GM12878 (cell line): Measurements from ENCODE around the gene NTRK3. TPM values are rescaled to one million over a fixed set of nuclear protein-coding genes. Genes with fewer than 3 reads are reported as not detected.

ENCODE experiments used
- ATAC-seq: fragments of 200-7000 bp; cut with Tn5 transposase; 3 replicates; pipeline ENCODE4 v1.9.1; 2020; ENCODE audit warnings: mild to moderate bottlenecking, moderate library complexity
- BruUV-seq: library from RNA; stranded (reverse); fragments of 400-500 nt; replicated peaks from 2 replicates; lab custom pipeline; 2021; lab: Mats Ljungman, UMichigan
- CTCF ChIA-PET: fragments of 300-600 bp; sonication (Branson Sonifier 250); formaldehyde crosslinking; extraction: SDS; loops from one replicate; lab custom pipeline; 2021; ENCODE audit warnings: inconsistent platforms; lab: Yijun Ruan, JAX
- POLR2A ChIA-PET: fragments of 350-600 bp; formaldehyde crosslinking; extraction: SDS; loops from one replicate; lab custom pipeline; 2021; ENCODE audit warnings: inconsistent platforms; lab: Charles Lee
- RAD21 ChIA-PET: fragments of 300-600 bp; sonication (Branson Sonifier 250); formaldehyde crosslinking; loops from one replicate; lab custom pipeline; 2023; ENCODE audit warnings: antibody characterized with exemption; ENCODE audit not compliant: unreplicated experiment; lab: Charles Lee
- SMC1A ChIA-PET: fragments of 300-600 bp; sonication (Branson Sonifier 250); formaldehyde crosslinking; loops from one replicate; lab custom pipeline; 2023; ENCODE audit not compliant: unreplicated experiment, uncharacterized antibody; lab: Charles Lee
- DNase-seq: peaks from one replicate; pipeline ENCODE4 v3.0.0-alpha.2; 2011; ENCODE audit warnings: low read depth, low spot score
- FAIRE-seq: peaks from 3 replicates; lab custom pipeline; 2011; peaks lifted over from hg19 to GRCh38; lab: Jason Lieb, UNC
- H2AFZ ChIP-seq: 2 replicates; pipeline ENCODE4 v1.6.0; 2011; ENCODE audit warnings: low read depth, low read length, control low read depth; ENCODE audit not compliant: control insufficient read depth
- H3K27ac ChIP-seq: 2 replicates; pipeline ENCODE4 v1.5.1; 2011; ENCODE audit warnings: control low read depth; ENCODE audit not compliant: control insufficient read depth, insufficient read depth
- H3K27me3 ChIP-seq, 2 experiments: replicated peaks in 1 of 2; 2 replicates each; pipeline versions ENCODE4 v1.6.0 to v1.6.1; 2011; ENCODE audit warnings: low read length in 1 of 2; ENCODE audit not compliant: control insufficient read depth in 2 of 2, insufficient read depth in 2 of 2
- H3K36me3 ChIP-seq, 2 experiments: 2 replicates each; pipeline ENCODE4 v1.5.1; 2011; ENCODE audit warnings: low read length in 1 of 2; ENCODE audit not compliant: control insufficient read depth in 2 of 2, insufficient read depth in 2 of 2
- H3K4me1 ChIP-seq: 2 replicates; pipeline ENCODE4 v1.6.1; 2011; ENCODE audit warnings: mild to moderate bottlenecking, low read length, moderate library complexity, mixed read lengths; ENCODE audit not compliant: control insufficient read depth, insufficient read depth
- H3K4me2 ChIP-seq: 2 replicates; pipeline ENCODE4 v1.6.0; 2011; ENCODE audit warnings: control low read depth; ENCODE audit not compliant: control insufficient read depth, insufficient read depth
- H3K4me3 ChIP-seq: fragments of 200-600 bp; sonication (generic); 2 replicates; pipeline ENCODE4 v1.5.1; 2016
- H3K79me2 ChIP-seq: 2 replicates; pipeline ENCODE4 v1.6.0; 2011; ENCODE audit warnings: low read length; ENCODE audit not compliant: control insufficient read depth, insufficient read depth
- H3K9ac ChIP-seq: 2 replicates; pipeline ENCODE4 v1.8.0; 2011; ENCODE audit warnings: low read length, control low read depth, mixed read lengths; ENCODE audit not compliant: control insufficient read depth, insufficient read depth
- H3K9me3 ChIP-seq: replicated peaks from 3 replicates; pipeline ENCODE4 v1.5.1; 2011; ENCODE audit warnings: mild to moderate bottlenecking, low read length; ENCODE audit not compliant: control insufficient read depth, insufficient read depth
- H4K20me1 ChIP-seq: 2 replicates; pipeline ENCODE4 v1.6.0; 2011; ENCODE audit not compliant: control insufficient read depth, insufficient read depth
- BHLHE40 ChIP-seq, 2 experiments: fragments of 450-650 bp in 1 of 2; IDR thresholded peaks; 2 replicates each; pipeline ENCODE4 v1.6.1; 2011 to 2017; ENCODE audit warnings: low read depth in 2 of 2, borderline replicate concordance in 1 of 2, improper control_type of control experiment in 1 of 2, low read length in 1 of 2, mild to moderate bottlenecking in 1 of 2
- CBX5 ChIP-seq: sonication (generic); IDR thresholded peaks from 2 replicates; pipeline ENCODE4 v1.6.1; 2016; ENCODE audit warnings: low read depth, moderate library complexity, mild to moderate bottlenecking, inconsistent platforms
- EED ChIP-seq: sonication (generic); IDR thresholded peaks from 2 replicates; pipeline ENCODE4 v1.6.1; 2016; ENCODE audit warnings: antibody characterized with exemption, low read depth
- FOXK2 ChIP-seq: fragments of 450-650 bp; IDR thresholded peaks from 2 replicates; pipeline ENCODE4 v1.6.1; 2017; ENCODE audit warnings: mild to moderate bottlenecking, moderate library complexity
- GATAD2B ChIP-seq: fragments of 450-650 bp; conservative IDR thresholded peaks from 2 replicates; pipeline ENCODE4 v1.6.1; 2017; ENCODE audit warnings: low read depth, mild to moderate bottlenecking, moderate library complexity
- IKZF1 ChIP-seq: fragments of 450-650 bp; conservative IDR thresholded peaks from 2 replicates; pipeline ENCODE4 v1.6.1; 2017; ENCODE audit warnings: antibody characterized with exemption, mild to moderate bottlenecking
- IKZF2 ChIP-seq, 2 experiments: fragments of 450-650 bp; IDR thresholded peaks; 2 replicates each; pipeline ENCODE4 v1.6.1; 2017; ENCODE audit warnings: mild to moderate bottlenecking in 2 of 2, moderate library complexity in 2 of 2
- MEF2A ChIP-seq: IDR thresholded peaks from 2 replicates; pipeline ENCODE4 v1.6.1; 2011; ENCODE audit warnings: low read depth, mild to moderate bottlenecking, low read length, moderate library complexity; ENCODE audit not compliant: insufficient read depth
- NBN ChIP-seq: fragments of 450-650 bp; IDR thresholded peaks from 2 replicates; pipeline ENCODE4 v1.6.1; 2016
- POLR2AphosphoS5 ChIP-seq: IDR thresholded peaks from 2 replicates; pipeline ENCODE4 v1.6.1; 2011; ENCODE audit warnings: mild to moderate bottlenecking, low read length, inconsistent platforms
- POU2F2 ChIP-seq: IDR thresholded peaks from 3 replicates; pipeline ENCODE4 v1.6.1; 2011; ENCODE audit warnings: low read depth, mild to moderate bottlenecking, low read length, borderline replicate concordance
- RAD21 ChIP-seq: IDR thresholded peaks from 2 replicates; pipeline ENCODE4 v1.6.1; 2011; ENCODE audit warnings: mild to moderate bottlenecking, low read depth, low read length, moderate library complexity; ENCODE audit not compliant: insufficient read depth
- SP1 ChIP-seq: IDR thresholded peaks from one replicate; pipeline ENCODE4 v1.6.1; 2011; ENCODE audit warnings: low read depth, low read length
- SPI1 ChIP-seq: IDR thresholded peaks from 2 replicates; pipeline ENCODE4 v1.6.1; 2011; ENCODE audit warnings: low read depth, mild to moderate bottlenecking, low read length, moderate library complexity, borderline replicate concordance; ENCODE audit not compliant: insufficient read depth
- TAF1 ChIP-seq: IDR thresholded peaks from 2 replicates; pipeline ENCODE4 v1.6.1; 2011; ENCODE audit warnings: mild to moderate bottlenecking, low read depth, low read length, borderline replicate concordance
- ZNF207 ChIP-seq: fragments of 450-650 bp; IDR thresholded peaks from 2 replicates; pipeline ENCODE4 v1.6.1; 2014; ENCODE audit warnings: antibody characterized with exemption, mild to moderate bottlenecking, borderline replicate concordance
- ZNF24 ChIP-seq: fragments of 450-650 bp; IDR thresholded peaks from 2 replicates; pipeline ENCODE4 v1.6.1; 2017; ENCODE audit warnings: antibody characterized with exemption, mild to moderate bottlenecking
- WGBS: methylation state at CpG from one replicate; pipeline ENCODE4 v1.1.6; 2016; ENCODE audit warnings: low lambda C conversion rate; ENCODE audit not compliant: insufficient replicate concordance, insufficient coverage; ENCODE audit errors: missing lambda C conversion rate; 5-methylcytosine and 5-hydroxymethylcytosine counted together
- in situ Hi-C: fragments of 300-500 bp; cut with MboI; formaldehyde crosslinking; loops from 9 replicates; pipeline ENCODE4 v1.14.3; 2018; ENCODE audit warnings: mixed read lengths
- intact Hi-C: fragments of 100-400 bp; cut with micrococcal nuclease; formaldehyde crosslinking; loops from one replicate; pipeline ENCODE4 v1.14.2; 2022; ENCODE audit not compliant: unreplicated experiment
- polyA plus RNA-seq, 11 experiments: library from polyadenylated mRNA; depleted of rRNA in 4 of 11; unstranded in 6 of 11; stranded (reverse) in 5 of 11; fragments of >200 nt; fragmentation: Nextera tagmentation in 4 of 11; fragmentation: Illumina TruSeq in 1 of 11; extraction: Ambion mirVana in 4 of 11; extraction: Trizol in 1 of 11; gene quantifications; 1 replicate in 1 of 11; 2 replicates in 10 of 11; pipeline versions ENCODE4 v1.2.1 to v1.2.3, GENCODE V29; 2011 to 2016; ENCODE audit warnings: inconsistent platforms in 2 of 11, missing spikeins in 2 of 11, low read depth in 1 of 11
- total RNA-seq, 4 experiments: library from RNA; depleted of rRNA in 3 of 4; stranded (reverse); fragments of >200 nt in 3 of 4; fragmentation: Illumina TruSeq in 1 of 4; extraction: Trizol in 1 of 4; gene quantifications; 2 replicates each; pipeline versions ENCODE4 v1.2.1 to v1.2.3, GENCODE V29; 2013 to 2021
- TF ChIP-seq, protein P1 (sequence below): IDR thresholded peaks from 2 replicates; pipeline ENCODE4 v1.6.1; 2012; ENCODE audit warnings: low read depth, low read length, improper control_type of control experiment
- TF ChIP-seq, protein P2 (sequence below): fragments of 450-650 bp; IDR thresholded peaks from 2 replicates; pipeline ENCODE4 v1.6.1; 2018; ENCODE audit warnings: mild to moderate bottlenecking, low read depth, moderate library complexity; ENCODE audit not compliant: partially characterized antibody

Gene NTRK3
- total and polyA plus RNA-seq, 10 of the 15 experiments (the other 5 are each of a cell fraction or from before 2014, with no cell fraction given): not detected

DNA sequence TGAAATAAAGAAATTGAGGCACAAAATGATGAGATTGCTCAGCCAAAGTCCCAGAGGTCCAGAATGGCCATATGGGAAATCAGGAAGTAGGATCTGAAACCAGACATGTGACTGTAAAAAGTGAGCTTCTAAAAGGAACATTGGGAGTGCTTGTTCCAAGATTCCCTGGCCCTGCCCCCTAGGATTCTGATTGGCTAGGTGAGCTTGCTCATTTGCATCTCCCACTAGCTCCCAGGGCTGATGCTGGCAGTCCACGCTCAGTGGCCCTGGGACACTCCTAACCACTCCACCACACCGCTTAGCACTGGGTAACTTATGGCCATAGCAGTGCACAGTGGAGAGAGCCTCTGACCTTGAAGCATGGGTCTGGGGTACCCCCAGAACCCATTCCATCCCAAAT, 326.7 kb downstream of the NTRK3 start:
- H3K27me3 ChIP-seq: no peaks in the 10 kb centered on the region
- H3K9me3 ChIP-seq: no peaks in the 10 kb centered on the region
- CTCF ChIA-PET: no interaction called here
- H3K36me3 ChIP-seq: no peaks in the 10 kb centered on the region
- in situ Hi-C loops: no loop called here
- no peaks in the 10 kb centered on the region for H3K79me2 ChIP-seq
- H2AFZ ChIP-seq: no peak overlapping the region
- no peaks in the 10 kb centered on the region for H3K4me1 ChIP-seq
- FAIRE-seq (no peak), ATAC-seq (no peak), DNase-seq (no peak)
- no peak overlapping the region for H3K9ac ChIP-seq
- no peak overlapping the region for H3K4me2 ChIP-seq
- no peak overlapping the region for H3K27ac ChIP-seq
- 15% methylated on average over 2 of the region's 2 CpGs for WGBS
- POLR2A ChIA-PET: no interaction called here
- SMC1A ChIA-PET: no interaction called here
- intact Hi-C loops: no loop called here
- no peaks in the 10 kb centered on the region for H4K20me1 ChIP-seq
- TF ChIP-seq NBN: no peak
- TF ChIP-seq BHLHE40 (IDR thresholded peaks at IDR 0.05; ENCODE audit: borderline replicate concordance in 1 of 2, low read depth in 2 of 2, low read length in 1 of 2): no peak
- TF ChIP-seq, protein P1, sequence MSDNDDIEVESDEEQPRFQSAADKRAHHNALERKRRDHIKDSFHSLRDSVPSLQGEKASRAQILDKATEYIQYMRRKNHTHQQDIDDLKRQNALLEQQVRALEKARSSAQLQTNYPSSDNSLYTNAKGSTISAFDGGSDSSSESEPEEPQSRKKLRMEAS: no peak
- TF ChIP-seq, protein P2, sequence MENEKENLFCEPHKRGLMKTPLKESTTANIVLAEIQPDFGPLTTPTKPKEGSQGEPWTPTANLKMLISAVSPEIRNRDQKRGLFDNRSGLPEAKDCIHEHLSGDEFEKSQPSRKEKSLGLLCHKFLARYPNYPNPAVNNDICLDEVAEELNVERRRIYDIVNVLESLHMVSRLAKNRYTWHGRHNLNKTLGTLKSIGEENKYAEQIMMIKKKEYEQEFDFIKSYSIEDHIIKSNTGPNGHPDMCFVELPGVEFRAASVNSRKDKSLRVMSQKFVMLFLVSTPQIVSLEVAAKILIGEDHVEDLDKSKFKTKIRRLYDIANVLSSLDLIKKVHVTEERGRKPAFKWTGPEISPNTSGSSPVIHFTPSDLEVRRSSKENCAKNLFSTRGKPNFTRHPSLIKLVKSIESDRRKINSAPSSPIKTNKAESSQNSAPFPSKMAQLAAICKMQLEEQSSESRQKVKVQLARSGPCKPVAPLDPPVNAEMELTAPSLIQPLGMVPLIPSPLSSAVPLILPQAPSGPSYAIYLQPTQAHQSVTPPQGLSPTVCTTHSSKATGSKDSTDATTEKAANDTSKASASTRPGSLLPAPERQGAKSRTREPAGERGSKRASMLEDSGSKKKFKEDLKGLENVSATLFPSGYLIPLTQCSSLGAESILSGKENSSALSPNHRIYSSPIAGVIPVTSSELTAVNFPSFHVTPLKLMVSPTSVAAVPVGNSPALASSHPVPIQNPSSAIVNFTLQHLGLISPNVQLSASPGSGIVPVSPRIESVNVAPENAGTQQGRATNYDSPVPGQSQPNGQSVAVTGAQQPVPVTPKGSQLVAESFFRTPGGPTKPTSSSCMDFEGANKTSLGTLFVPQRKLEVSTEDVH: no peak
- TF ChIP-seq GATAD2B: no peak
- no peak for TF ChIP-seq POLR2AphosphoS5
- TF ChIP-seq FOXK2: no peak
- no peak for TF ChIP-seq CBX5
- TF ChIP-seq ZNF24: no peak
- TF ChIP-seq TAF1: no peak
- no peak for TF ChIP-seq IKZF1
- no peak for TF ChIP-seq SPI1
- TF ChIP-seq MEF2A: no peak
- no peak for TF ChIP-seq POU2F2
- TF ChIP-seq ZNF207: no peak
- no peak for TF ChIP-seq IKZF2 (IDR thresholded peaks at IDR 0.05)
- TF ChIP-seq EED: no peak
- no peak for TF ChIP-seq SP1
- no peak for TF ChIP-seq RAD21
- RAD21 ChIA-PET: no interaction called here
- no peak overlapping the region for H3K4me3 ChIP-seq
- BruUV-seq: no TSS peak
